K562 (cell line): ENCODE data around the gene TUBGCP5. TPM values are rescaled to one million over a fixed set of nuclear protein-coding genes. Genes with fewer than 3 reads are reported as not detected.
A peak's percentile ranks its signal among the peaks of the same experiment; 100 is the strongest.

Source experiments
- ATF4 ChIP-seq: fragments of 450-650 bp; formaldehyde crosslinking; IDR thresholded peaks from 2 replicates; pipeline ENCODE4 v1.4.0; 2022; ENCODE audit warnings: mild to moderate bottlenecking, moderate library complexity
- BCLAF1 ChIP-seq, 2 experiments: fragments of 450-650 bp in 1 of 2; IDR thresholded peaks; 2 replicates each; pipeline ENCODE4 v1.6.1; 2011 to 2017; ENCODE audit warnings: low read depth in 2 of 2, antibody characterized with exemption in 1 of 2, borderline replicate concordance in 1 of 2, low read length in 1 of 2, mild to moderate bottlenecking in 1 of 2, mixed read lengths in 1 of 2; ENCODE audit not compliant: control insufficient read depth in 1 of 2
- COPS2 ChIP-seq: fragments of 450-650 bp; conservative IDR thresholded peaks from 2 replicates; pipeline ENCODE4 v1.6.1; 2016; ENCODE audit warnings: mild to moderate bottlenecking, moderate library complexity
- DDX20 ChIP-seq: fragments of 450-650 bp; IDR thresholded peaks from 2 replicates; pipeline ENCODE4 v1.6.1; 2016; ENCODE audit warnings: missing genetic modification characterization, low read depth, mild to moderate bottlenecking, missing compliant biosample characterization, moderate library complexity
- EP400 ChIP-seq: fragments of 450-650 bp; IDR thresholded peaks from 2 replicates; pipeline ENCODE4 v1.6.1; 2017; ENCODE audit warnings: antibody characterized with exemption, mild to moderate bottlenecking, moderate library complexity
- HNRNPLL ChIP-seq: fragments of 200-400 bp; formaldehyde crosslinking; IDR thresholded peaks from 2 replicates; pipeline ENCODE4 v1.6.1; 2017; ENCODE audit warnings: low read length, low read depth, mild to moderate bottlenecking; ENCODE audit not compliant: poor library complexity, severe bottlenecking
- JUN ChIP-seq, 2 experiments: sonication (generic) in 1 of 2; formaldehyde crosslinking in 1 of 2; IDR thresholded peaks; 2 replicates each; pipeline versions ENCODE4 v1.6.1 to v1.8.0; 2012 to 2022; ENCODE audit warnings: borderline replicate concordance in 2 of 2, mild to moderate bottlenecking in 2 of 2, improper control_type of control experiment in 1 of 2, low read depth in 1 of 2, low read length in 1 of 2, missing genetic modification reagents in 1 of 2
- KDM2B ChIP-seq: fragments of 250-450 bp; sonication (Bioruptor Pico); IDR thresholded peaks from 2 replicates; pipeline ENCODE4 v1.8.0; 2021; ENCODE audit warnings: mild to moderate bottlenecking, moderate library complexity
- KDM5B ChIP-seq: fragments of 200-600 bp; sonication (generic); IDR thresholded peaks from 2 replicates; pipeline ENCODE4 v1.6.1; 2012; ENCODE audit warnings: low read depth, mild to moderate bottlenecking, moderate library complexity, low read length, control low read depth, inconsistent platforms; ENCODE audit not compliant: insufficient replicate concordance
- MYC ChIP-seq, 2 experiments: fragments of 250-450 bp in 1 of 2; sonication (Bioruptor Pico) in 1 of 2; IDR thresholded peaks; 2 replicates each; pipeline versions ENCODE4 v1.5.1 to v1.6.1; 2012 to 2021; ENCODE audit warnings: low read depth in 2 of 2, borderline replicate concordance in 1 of 2, improper control_type of control experiment in 1 of 2, low read length in 1 of 2, mild to moderate bottlenecking in 1 of 2, moderate library complexity in 1 of 2
- PML ChIP-seq: IDR thresholded peaks from 2 replicates; pipeline ENCODE4 v1.6.1; 2012; ENCODE audit warnings: low read length, inconsistent platforms
- SIN3A ChIP-seq, 2 experiments: fragments of 150-350 bp in 1 of 2; IDR thresholded peaks; 2 replicates each; pipeline ENCODE4 v1.6.1; 2011 to 2016; ENCODE audit warnings: borderline replicate concordance in 2 of 2, low read depth in 2 of 2, low read length in 2 of 2, mild to moderate bottlenecking in 2 of 2, moderate library complexity in 2 of 2; ENCODE audit not compliant: control insufficient read depth in 1 of 2
- SIX5 ChIP-seq, 2 experiments: IDR thresholded peaks; 2 replicates each; pipeline ENCODE4 v1.6.1; 2011; ENCODE audit warnings: low read length in 2 of 2, borderline replicate concordance in 1 of 2, low read depth in 1 of 2, mild to moderate bottlenecking in 1 of 2, moderate library complexity in 1 of 2; ENCODE audit not compliant: insufficient read depth in 1 of 2
- ZNF212 ChIP-seq: fragments of 450-650 bp; formaldehyde crosslinking; IDR thresholded peaks from 2 replicates; pipeline ENCODE4 v1.4.0; 2020; ENCODE audit warnings: mild to moderate bottlenecking
- ZNF408 ChIP-seq: fragments of 250-450 bp; sonication (Bioruptor Pico); IDR thresholded peaks from 2 replicates; pipeline ENCODE4 v1.4.0; 2020; ENCODE audit warnings: low read depth, mild to moderate bottlenecking, moderate library complexity
- ZNF766 ChIP-seq: fragments of 200-800 bp; sonication (Bioruptor generic); conservative IDR thresholded peaks from 2 replicates; pipeline ENCODE4 v1.6.1; 2016; ENCODE audit warnings: missing genetic modification characterization, missing compliant biosample characterization
- polyA plus RNA-seq, 8 experiments: library from polyadenylated mRNA; depleted of rRNA in 4 of 8; stranded (reverse) in 5 of 8; unstranded in 3 of 8; fragments of >200 nt; fragmentation: Nextera tagmentation in 2 of 8; fragmentation: Illumina TruSeq in 1 of 8; extraction: Ambion mirVana in 2 of 8; extraction: Trizol in 1 of 8; gene quantifications; 2 replicates each; pipeline versions ENCODE4 v1.2.1 to v1.2.3, GENCODE V29; 2011 to 2014; ENCODE audit warnings: inconsistent platforms in 1 of 8, missing spikeins in 1 of 8
- total RNA-seq, 7 experiments: library from RNA; depleted of rRNA in 6 of 7; stranded (reverse); fragments of >200 nt in 6 of 7; fragmentation: Illumina TruSeq in 2 of 7; extraction: Trizol in 2 of 7; gene quantifications; 2 replicates each; pipeline versions ENCODE4 v1.2.1 to v1.2.3, GENCODE V29; 2011 to 2021; ENCODE audit warnings: low replicate concordance in 1 of 7
- TF ChIP-seq, protein P1 (sequence below): fragments of 250-450 bp; sonication (Bioruptor Pico); IDR thresholded peaks from 2 replicates; pipeline ENCODE4 v1.5.1; 2021; ENCODE audit warnings: mild to moderate bottlenecking
- TF ChIP-seq, protein P2 (sequence below), 2 experiments: fragments of 450-650 bp in 1 of 2; sonication (generic) in 1 of 2; formaldehyde crosslinking; conservative IDR thresholded peaks; 2 replicates each; pipeline versions ENCODE4 v1.4.0 to v1.8.1; 2020 to 2022; ENCODE audit warnings: mild to moderate bottlenecking in 1 of 2, missing genetic modification reagents in 1 of 2

The TUBGCP5 gene
- total and polyA plus RNA-seq, 9 of the 15 experiments (the other 6 are each of a cell fraction or from before 2014, with no cell fraction given): 5.8 to 33.9 (median 23.2) TPM

- TF ChIP-seq BCLAF1 (IDR thresholded peaks at IDR 0.05; ENCODE audit: borderline replicate concordance in 1 of 2, control insufficient read depth in 1 of 2, low read depth in 2 of 2, low read length in 1 of 2) (0 out of 4 replicates have a peak, but pooled peaks of 1 of the 2 experiments have one; percentile 35), ATF4 (CRISPR knock-in tag) (no peak), JUN (IDR thresholded peaks at IDR 0.05; ENCODE audit: borderline replicate concordance, low read depth, low read length) (no peak), JUN (CRISPR knock-in tag; IDR thresholded peaks at IDR 0.05; ENCODE audit: borderline replicate concordance) (0 out of 2 replicates have a peak, but pooled peaks have one; percentile 41), ZNF766 (CRISPR knock-in tag) (no peak), SIN3A (IDR thresholded peaks at IDR 0.05; ENCODE audit: borderline replicate concordance in 2 of 2, control insufficient read depth in 1 of 2, low read depth in 2 of 2, low read length in 2 of 2) (peak in 1 of 2 experiments; percentile 81; a peak in 2 of 4 replicates), ZNF408 (CRISPR knock-in tag) (no peak), DDX20 (no peak), EP400 (peak; percentile 74), KDM2B (CRISPR knock-in tag) (0 out of 2 replicates have a peak, but pooled peaks have one; percentile 65), HNRNPLL (peak; percentile 82), SIX5 (IDR thresholded peaks at IDR 0.05; ENCODE audit: borderline replicate concordance in 1 of 2, insufficient read depth in 1 of 2, low read depth in 1 of 2, low read length in 2 of 2) (no peak), PML (peak; percentile 45; the same call in 1 of the 2 replicates), MYC (IDR thresholded peaks at IDR 0.05; ENCODE audit: low read depth, low read length) (peak; percentile 78), MYC (CRISPR knock-in tag; IDR thresholded peaks at IDR 0.05; ENCODE audit: borderline replicate concordance, low read depth) (no peak), COPS2 (no peak), KDM5B (peak; percentile 98), ZNF212 (CRISPR knock-in tag) (no peak)
- TF ChIP-seq, protein P1, sequence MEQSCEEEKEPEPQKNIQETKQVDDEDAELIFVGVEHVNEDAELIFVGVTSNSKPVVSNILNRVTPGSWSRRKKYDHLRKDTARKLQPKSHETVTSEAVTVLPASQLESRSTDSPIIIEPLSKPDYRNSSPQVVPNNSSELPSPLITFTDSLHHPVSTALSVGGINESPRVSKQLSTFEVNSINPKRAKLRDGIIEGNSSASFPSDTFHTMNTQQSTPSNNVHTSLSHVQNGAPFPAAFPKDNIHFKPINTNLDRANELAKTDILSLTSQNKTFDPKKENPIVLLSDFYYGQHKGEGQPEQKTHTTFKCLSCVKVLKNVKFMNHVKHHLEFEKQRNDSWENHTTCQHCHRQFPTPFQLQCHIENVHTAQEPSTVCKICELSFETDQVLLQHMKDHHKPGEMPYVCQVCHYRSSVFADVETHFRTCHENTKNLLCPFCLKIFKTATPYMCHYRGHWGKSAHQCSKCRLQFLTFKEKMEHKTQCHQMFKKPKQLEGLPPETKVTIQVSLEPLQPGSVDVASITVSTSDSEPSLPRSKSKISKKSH (CRISPR knock-in tag): no peak
- TF ChIP-seq, protein P2, sequence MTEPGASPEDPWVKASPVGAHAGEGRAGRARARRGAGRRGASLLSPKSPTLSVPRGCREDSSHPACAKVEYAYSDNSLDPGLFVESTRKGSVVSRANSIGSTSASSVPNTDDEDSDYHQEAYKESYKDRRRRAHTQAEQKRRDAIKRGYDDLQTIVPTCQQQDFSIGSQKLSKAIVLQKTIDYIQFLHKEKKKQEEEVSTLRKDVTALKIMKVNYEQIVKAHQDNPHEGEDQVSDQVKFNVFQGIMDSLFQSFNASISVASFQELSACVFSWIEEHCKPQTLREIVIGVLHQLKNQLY (CRISPR knock-in tag; conservative IDR thresholded peaks at IDR 0.05): no peak
These were observed at the start of gene TUBGCP5 (continued) for GRCh38 chr15:23039143-23039916.
